Type B pancreatic cell (in vitro differentiated cells): ENCODE data around the gene TBC1D14. TPM values are rescaled to one million over a fixed set of nuclear protein-coding genes. Genes with fewer than 3 reads are reported as not detected.

Source experiments
- DNase-seq: peaks from one replicate; pipeline ENCODE4 v3.0.0; 2021; ENCODE audit warnings: mixed read lengths; ENCODE audit not compliant: unreplicated experiment; ENCODE audit errors: extremely low spot score
- H3K27ac Mint-ChIP-seq: 2 replicates; pipeline ENCODE4 v1.8.0; 2021; ENCODE audit warnings: mild to moderate bottlenecking, mixed read lengths
- H3K27me3 Mint-ChIP-seq: 2 replicates; pipeline ENCODE4 v1.8.0; 2021; ENCODE audit warnings: mixed read lengths
- H3K36me3 Mint-ChIP-seq: 2 replicates; pipeline ENCODE4 v1.8.0; 2021; ENCODE audit warnings: mixed read lengths
- H3K4me1 Mint-ChIP-seq: one replicate; pipeline ENCODE4 v1.8.0; 2021; ENCODE audit warnings: mixed read lengths; ENCODE audit not compliant: unreplicated experiment
- H3K4me3 Mint-ChIP-seq: 2 replicates; pipeline ENCODE4 v1.8.0; 2021; ENCODE audit warnings: mild to moderate bottlenecking, mixed read lengths
- H3K9me3 Mint-ChIP-seq: 2 replicates; pipeline ENCODE4 v1.8.0; 2021; ENCODE audit warnings: mixed read lengths
- CTCF ChIP-seq: fragments of 200-600 bp; sonication (generic); conservative IDR thresholded peaks from 2 replicates; pipeline ENCODE4 v1.5.0; 2021; ENCODE audit warnings: antibody characterized with exemption, mild to moderate bottlenecking
- total RNA-seq: library from RNA; stranded (reverse); gene quantifications from 2 replicates; pipeline ENCODE4 v1.2.1, GENCODE V29; 2021; ENCODE audit warnings: low replicate concordance

The TBC1D14 gene
- total RNA-seq, 1 donor from 2014 or later, result 55.9 TPM

GRCh38 chr4:6880691-6881090 lies 28.9 kb upstream of the TBC1D14 start:
- no peak for TF ChIP-seq CTCF
- no peak for DNase-seq
- H3K36me3 Mint-ChIP-seq, result peaks cover 34% of the 10 kb centered on the region
- no peaks in the 10 kb centered on the region for H3K9me3 Mint-ChIP-seq
- H3K4me1 Mint-ChIP-seq, result peaks cover 8% of the 10 kb centered on the region
- no peaks in the 10 kb centered on the region for H3K27me3 Mint-ChIP-seq
- H3K4me3 Mint-ChIP-seq, result no peak overlapping the region
- H3K27ac Mint-ChIP-seq, result no peak overlapping the region

GRCh38 chr4:6881908-6882307 lies 27.7 kb upstream of the TBC1D14 start:
- no peak overlapping the region for H3K4me3 Mint-ChIP-seq
- no peak overlapping the region for H3K27ac Mint-ChIP-seq
- peaks cover 24% of the 10 kb centered on the region for H3K36me3 Mint-ChIP-seq
- no peaks in the 10 kb centered on the region for H3K27me3 Mint-ChIP-seq
- H3K9me3 Mint-ChIP-seq, result no peaks in the 10 kb centered on the region
- no peak for DNase-seq
- TF ChIP-seq CTCF, result no peak
- peaks cover 12% of the 10 kb centered on the region for H3K4me1 Mint-ChIP-seq

GRCh38 chr4:6884341-6884870 lies 25.2 kb upstream of the TBC1D14 start:
- Mint-ChIP-seq H3K36me3 (peaks cover 14% of the 10 kb centered on the region), H3K4me3 (no peak overlapping the region), H3K27ac (no peak overlapping the region), H3K9me3 (no peaks in the 10 kb centered on the region), H3K4me1 (peaks cover 12% of the 10 kb centered on the region), H3K27me3 (no peaks in the 10 kb centered on the region)
- DNase-seq, result no peak
- no peak for TF ChIP-seq CTCF

- Mint-ChIP-seq H3K4me1 (peaks cover 12% of the 10 kb centered on the region), H3K4me3 (no peak overlapping the region), H3K9me3 (no peaks in the 10 kb centered on the region), H3K27me3 (no peaks in the 10 kb centered on the region), H3K36me3 (peaks cover 14% of the 10 kb centered on the region), H3K27ac (no peak overlapping the region)
- no peak for DNase-seq
- no peak for TF ChIP-seq CTCF
Observed at GRCh38 chr4:6885953-6886557, 23.6 kb upstream of the TBC1D14 start.

GRCh38 chr4:6886886-6887285 lies 22.7 kb upstream of the TBC1D14 start:
- no peak overlapping the region for H3K4me3 Mint-ChIP-seq
- peaks cover 16% of the 10 kb centered on the region for H3K4me1 Mint-ChIP-seq
- no peaks in the 10 kb centered on the region for H3K27me3 Mint-ChIP-seq
- H3K27ac Mint-ChIP-seq, result no peak overlapping the region
- no peak for TF ChIP-seq CTCF
- H3K36me3 Mint-ChIP-seq, result peaks cover 14% of the 10 kb centered on the region
- no peaks in the 10 kb centered on the region for H3K9me3 Mint-ChIP-seq
- no peak for DNase-seq
